DMS53 treated with DMSO at 0.1 percent for 48 hours (cell line): Measurements from ENCODE around the gene TWSG1.
"Not testable (repeated sequence)": the region's sequence is repeated elsewhere in the genome, so short reads cannot be mapped to it uniquely, and the experiment has no call there.

Experiments
- DNase-seq: peaks from one replicate; lab custom pipeline; 2025; ENCODE audit not compliant: unreplicated experiment; lab: John Stamatoyannopoulos, UW

Gene TWSG1

DNA sequence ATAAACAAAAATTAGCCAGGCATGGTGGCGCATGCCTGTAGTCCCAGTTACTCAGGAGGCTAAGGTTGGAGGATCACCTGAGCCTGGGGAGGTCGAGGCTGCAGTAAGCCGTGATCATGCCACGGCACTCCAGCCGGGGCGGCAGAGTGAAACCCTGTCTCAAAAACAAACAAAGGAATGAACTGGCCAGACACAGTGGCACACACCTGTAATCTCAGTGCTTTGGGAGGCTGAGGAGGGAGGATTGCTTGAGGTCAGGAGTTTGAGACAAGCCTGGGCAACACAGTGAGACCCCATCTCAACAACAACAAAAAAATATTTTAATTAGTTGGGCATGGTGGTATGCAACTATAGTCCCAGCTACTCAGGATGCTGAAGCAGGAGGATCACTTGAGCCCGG, 116.3 kb downstream of the TWSG1 start:
- not testable (repeated sequence) for DNase-seq
